Vagina (tissue), 2 donors: Measurements from ENCODE around the gene PDPK1. TPM values are rescaled to one million over a fixed set of nuclear protein-coding genes. Genes with fewer than 3 reads are reported as not detected.
"Not testable (repeated sequence)": the region's sequence is repeated elsewhere in the genome, so short reads cannot be mapped to it uniquely, and the experiment has no call there.

Experiments used
- DNase-seq, 2 donors: peaks; one replicate each; pipeline ENCODE4 v3.0.0-alpha.2; 2017; ENCODE audit errors: extremely low spot score in 2 of 2
- H3K27ac ChIP-seq: fragments of 200-600 bp; sonication (generic); one replicate; pipeline ENCODE4 v1.5.1; 2019
- H3K27me3 ChIP-seq: fragments of 200-600 bp; sonication (generic); one replicate; pipeline ENCODE4 v1.5.1; 2019
- H3K36me3 ChIP-seq, 2 donors: fragments of 200-600 bp; sonication (generic); one replicate each; pipeline ENCODE4 v1.5.1; 2017 to 2019
- H3K4me1 ChIP-seq: fragments of 200-600 bp; sonication (generic); one replicate; pipeline ENCODE4 v1.5.1; 2019
- H3K4me3 ChIP-seq, 2 donors: fragments of 200-600 bp; sonication (generic); 1 replicate in 1 of 2; 2 replicates in 1 of 2; pipeline ENCODE4 v1.5.1; 2016 to 2019
- H3K9me3 ChIP-seq: fragments of 200-600 bp; sonication (generic); one replicate; pipeline ENCODE4 v1.5.1; 2019
- CTCF ChIP-seq, 3 experiments: fragments of 450-650 bp in 2 of 3; fragments of 200-600 bp in 1 of 3; sonication (generic) in 1 of 3; IDR thresholded peaks; one replicate each; pipeline ENCODE4 v1.5.1; 2017 to 2019; ENCODE audit warnings: antibody characterized with exemption in 3 of 3, mild to moderate bottlenecking in 2 of 3, moderate library complexity in 2 of 3
- POLR2A ChIP-seq, 2 donors: fragments of 450-650 bp; IDR thresholded peaks; one replicate each; pipeline ENCODE4 v1.6.1; 2017; ENCODE audit warnings: antibody characterized with exemption in 2 of 2, mild to moderate bottlenecking in 2 of 2, moderate library complexity in 2 of 2
- POLR2AphosphoS5 ChIP-seq, 2 donors: sonication (generic); formaldehyde crosslinking; IDR thresholded peaks; one replicate each; pipeline ENCODE4 v1.9.0; 2017; ENCODE audit warnings: antibody characterized with exemption in 2 of 2, mild to moderate bottlenecking in 2 of 2, low read depth in 1 of 2; ENCODE audit not compliant: insufficient read depth in 1 of 2
- intact Hi-C: fragments of 100-400 bp; cut with DNase I; formaldehyde crosslinking; loops from one replicate; pipeline ENCODE4 v1.15.1; 2023
- total RNA-seq: library from RNA; depleted of rRNA; stranded (reverse); fragments of >200 nt; gene quantifications from one replicate; pipeline ENCODE4 v1.2.3, GENCODE V29; 2016

PDPK1 gene
- total RNA-seq, 1 donor from 2014 or later: 29.2 TPM

- H3K27me3 ChIP-seq: no peaks in the 10 kb centered on the region
- peaks cover 0 to 21% of the 10 kb centered on the region in 2 donors for H3K36me3 ChIP-seq
- TF ChIP-seq POLR2AphosphoS5 (IDR thresholded peaks at IDR 0.05; ENCODE audit: insufficient read depth in 1 of 2, low read depth in 1 of 2) (peak; percentile 93 to 95), POLR2A (IDR thresholded peaks at IDR 0.05) (peak in 1 of 2 donors; percentile 60), CTCF (IDR thresholded peaks at IDR 0.05) (no peak)
- peak in 1 of 2 donors; percentile 98 for DNase-seq
- H3K4me1 ChIP-seq: peaks cover 29% of the 10 kb centered on the region
- intact Hi-C loops: no loop called here
- no peaks in the 10 kb centered on the region for H3K9me3 ChIP-seq
- peak overlapping the region; percentile 99 for H3K27ac ChIP-seq
- peak overlapping the region; percentile 83 to 88 for H3K4me3 ChIP-seq
Observed at GRCh38 chr16:2531696-2532493, 5.9 kb upstream of the PDPK1 start.

GRCh38 chr16:2532494-2533141, 5.2 kb upstream of the PDPK1 start:
- intact Hi-C loops: no loop called here
- TF ChIP-seq CTCF (IDR thresholded peaks at IDR 0.05) (peak in 1 of 3 experiments; percentile 5), POLR2A (IDR thresholded peaks at IDR 0.05) (no peak), POLR2AphosphoS5 (IDR thresholded peaks at IDR 0.05; ENCODE audit: insufficient read depth in 1 of 2, low read depth in 1 of 2) (peak in 1 of 2 donors; percentile 61)

GRCh38 chr16:2533142-2533755, 4.6 kb upstream of the PDPK1 start:
- H3K27me3 ChIP-seq, DNase-seq, H3K9me3 ChIP-seq, intact Hi-C loops: not testable (repeated sequence)
- peak overlapping the region; percentile 83 to 88 for H3K4me3 ChIP-seq
- peaks cover 32% of the 10 kb centered on the region for H3K4me1 ChIP-seq
- H3K27ac ChIP-seq: peak overlapping the region; percentile 99
- peaks cover 0 to 14% of the 10 kb centered on the region in 2 donors for H3K36me3 ChIP-seq

More at GRCh38 chr16:2532494-2533141, 5.2 kb upstream of the PDPK1 start:
- Histone ChIP-seq H3K27ac (peak overlapping the region; percentile 99), H3K36me3 (peaks cover 0 to 20% of the 10 kb centered on the region in 2 donors), H3K9me3 (no peaks in the 10 kb centered on the region), H3K4me3 (peak overlapping the region; percentile 83 to 88), H3K4me1 (peaks cover 32% of the 10 kb centered on the region), H3K27me3 (no peaks in the 10 kb centered on the region)
- DNase-seq: no peak

GRCh38 chr16:2533912-2534311, 3.9 kb upstream of the PDPK1 start:
- H3K27me3 ChIP-seq: no peaks in the 10 kb centered on the region
- TF ChIP-seq CTCF (IDR thresholded peaks at IDR 0.05) (no peak), POLR2AphosphoS5 (IDR thresholded peaks at IDR 0.05; ENCODE audit: insufficient read depth in 1 of 2, low read depth in 1 of 2) (no peak), POLR2A (IDR thresholded peaks at IDR 0.05) (no peak)

GRCh38 chr16:2534335-2534734, 3.5 kb upstream of the PDPK1 start:
- H3K27me3 ChIP-seq, H3K4me3 ChIP-seq, intact Hi-C loops, DNase-seq, H3K9me3 ChIP-seq, H3K36me3 ChIP-seq: not testable (repeated sequence)
- Histone ChIP-seq H3K27ac (peak overlapping the region; percentile 86), H3K4me1 (peaks cover 40% of the 10 kb centered on the region)

More at GRCh38 chr16:2533912-2534311, 3.9 kb upstream of the PDPK1 start:
- no peak overlapping the region for H3K4me3 ChIP-seq
- DNase-seq: no peak
- peaks cover 0 to 7% of the 10 kb centered on the region in 2 donors for H3K36me3 ChIP-seq
- H3K4me1 ChIP-seq: peaks cover 36% of the 10 kb centered on the region
- no peaks in the 10 kb centered on the region for H3K9me3 ChIP-seq
- no peak overlapping the region for H3K27ac ChIP-seq
- intact Hi-C loops: no loop called here
